Keratinocyte (primary cell): ENCODE data around the gene SKI. TPM values are rescaled to one million over a fixed set of nuclear protein-coding genes. Genes with fewer than 3 reads are reported as not detected.

ENCODE experiments used
- DNase-seq: peaks from one replicate; pipeline ENCODE4 v3.0.0-alpha.2; 2011; ENCODE audit warnings: low read depth, missing footprints, low spot score
- FAIRE-seq: peaks from 2 replicates; lab custom pipeline; 2011; peaks lifted over from hg19 to GRCh38; lab: Jason Lieb, UNC
- H2AFZ ChIP-seq: 2 replicates; pipeline ENCODE4 v1.6.0; 2012; ENCODE audit warnings: low read length, control low read depth, inconsistent platforms; ENCODE audit not compliant: control insufficient read depth
- H3K27ac ChIP-seq: 2 replicates; pipeline ENCODE4 v1.5.1; 2011; ENCODE audit warnings: low read length; ENCODE audit not compliant: control insufficient read depth, insufficient read depth
- H3K27me3 ChIP-seq: 3 replicates; pipeline ENCODE4 v1.6.0; 2011; ENCODE audit warnings: low read length; ENCODE audit not compliant: control insufficient read depth, insufficient read depth; ENCODE audit errors: extremely low read depth
- H3K36me3 ChIP-seq, 2 experiments: 2 replicates in 1 of 2; 3 replicates in 1 of 2; pipeline ENCODE4 v1.5.1; 2011; ENCODE audit warnings: low read length in 2 of 2, mild to moderate bottlenecking in 1 of 2; ENCODE audit not compliant: control insufficient read depth in 2 of 2, insufficient read depth in 2 of 2; ENCODE audit errors: extremely low read depth in 1 of 2
- H3K4me1 ChIP-seq: 3 replicates; pipeline ENCODE4 v1.5.1; 2011; ENCODE audit warnings: low read length; ENCODE audit not compliant: control insufficient read depth, insufficient read depth; ENCODE audit errors: extremely low read depth
- H3K4me2 ChIP-seq: 3 replicates; pipeline ENCODE4 v1.6.0; 2011; ENCODE audit warnings: low read depth, low read length; ENCODE audit not compliant: control insufficient read depth, insufficient read depth; ENCODE audit errors: extremely low read depth
- H3K4me3 ChIP-seq, 3 experiments: fragments of 200-600 bp in 1 of 3; sonication (generic) in 1 of 3; 2 replicates in 2 of 3; 3 replicates in 1 of 3; pipeline ENCODE4 v1.5.1; 2011 to 2016; ENCODE audit warnings: low read length in 3 of 3, mild to moderate bottlenecking in 3 of 3, control low read depth in 2 of 3, inconsistent platforms in 1 of 3, low read depth in 1 of 3, mixed read lengths in 1 of 3, mixed run types in 1 of 3, moderate library complexity in 1 of 3; ENCODE audit not compliant: control insufficient read depth in 2 of 3, insufficient read depth in 2 of 3; ENCODE audit errors: extremely low read depth in 1 of 3
- H3K79me2 ChIP-seq: 2 replicates; pipeline ENCODE4 v1.6.0; 2012; ENCODE audit warnings: low read length; ENCODE audit not compliant: control insufficient read depth, insufficient read depth
- H3K9ac ChIP-seq: 3 replicates; pipeline ENCODE4 v1.6.0; 2011; ENCODE audit warnings: low read length; ENCODE audit not compliant: control insufficient read depth, insufficient read depth; ENCODE audit errors: extremely low read depth
- H3K9me1 ChIP-seq: 3 replicates; pipeline ENCODE4 v1.6.0; 2011; ENCODE audit warnings: low read length; ENCODE audit not compliant: control insufficient read depth, insufficient read depth; ENCODE audit errors: extremely low read depth
- H3K9me3 ChIP-seq: 2 replicates; pipeline ENCODE4 v1.5.1; 2012; ENCODE audit warnings: low read depth, low read length; ENCODE audit not compliant: control insufficient read depth
- H4K20me1 ChIP-seq: 3 replicates; pipeline ENCODE4 v1.6.0; 2011; ENCODE audit warnings: low read length; ENCODE audit not compliant: control insufficient read depth, insufficient read depth; ENCODE audit errors: extremely low read depth
- CTCF ChIP-seq, 3 experiments: IDR thresholded peaks in 1 of 3; conservative IDR thresholded peaks in 1 of 3; optimal IDR thresholded peaks in 1 of 3; 2 replicates in 2 of 3; 3 replicates in 1 of 3; pipeline versions ENCODE3 to v1.5.1; 2011; ENCODE audit warnings: low read length in 3 of 3, mild to moderate bottlenecking in 3 of 3, moderate library complexity in 2 of 3, control low read depth in 1 of 3, inconsistent platforms in 1 of 3; ENCODE audit not compliant: insufficient read depth in 2 of 3; ENCODE audit errors: extremely low read depth in 1 of 3
- EZH2 ChIP-seq: IDR thresholded peaks from one replicate; pipeline ENCODE4 v1.6.1; 2012; ENCODE audit warnings: inconsistent platforms, mild to moderate bottlenecking, low read length, moderate library complexity
- dilution Hi-C: fragments of 300-500 bp; cut with MboI; formaldehyde crosslinking; loops from one replicate; pipeline ENCODE4 v1.7.0; 2020; ENCODE audit warnings: low sequenced_read_pairs; ENCODE audit not compliant: extremely low pct_ligation_motif_present
- polyA plus RNA-seq, 5 experiments: library from polyadenylated mRNA; depleted of rRNA in 3 of 5; stranded (reverse) in 3 of 5; stranded (forward) in 1 of 5; unstranded in 1 of 5; fragments of >200 nt; gene quantifications; 1 replicate in 1 of 5; 2 replicates in 3 of 5; 3 replicates in 1 of 5; pipeline versions ENCODE4 v1.2.1 to v1.2.3, GENCODE V29; 2011 to 2012; ENCODE audit warnings: missing spikeins in 2 of 5, low read depth in 1 of 5, low replicate concordance in 1 of 5

SKI gene
- polyA plus RNA-seq, 1 donor (not counting 4 experiments of a cell fraction or from before 2014, with no cell fraction given): 4.8 TPM

GRCh38 chr1:2336499-2336898, 108.4 kb downstream of the SKI start:
- H4K20me1 ChIP-seq: no peaks in the 10 kb centered on the region
- H3K4me1 ChIP-seq: peaks cover 13% of the 10 kb centered on the region
- H3K27ac ChIP-seq: no peak overlapping the region
- H3K4me3 ChIP-seq: no peak overlapping the region
- no peak overlapping the region for H3K9ac ChIP-seq
- no peak overlapping the region for H3K4me2 ChIP-seq
- H3K27me3 ChIP-seq: peaks cover 7% of the 10 kb centered on the region
- no peaks in the 10 kb centered on the region for H3K9me1 ChIP-seq
- FAIRE-seq (no peak), DNase-seq (no peak)
- dilution Hi-C loops: no loop called here
- no peaks in the 10 kb centered on the region for H3K9me3 ChIP-seq
- TF ChIP-seq EZH2: no peak
- TF ChIP-seq CTCF (optimal IDR thresholded peaks at IDR 0.05 in 1 of 3, IDR thresholded peaks at IDR 0.05 in 1 of 3, conservative IDR thresholded peaks at IDR 0.05 in 1 of 3; ENCODE audit: extremely low read depth in 1 of 3, insufficient read depth in 2 of 3, low read length in 3 of 3): no peak
- H3K36me3 ChIP-seq: no peaks in the 10 kb centered on the region
- H3K79me2 ChIP-seq: no peaks in the 10 kb centered on the region
- no peak overlapping the region for H2AFZ ChIP-seq

DNA sequence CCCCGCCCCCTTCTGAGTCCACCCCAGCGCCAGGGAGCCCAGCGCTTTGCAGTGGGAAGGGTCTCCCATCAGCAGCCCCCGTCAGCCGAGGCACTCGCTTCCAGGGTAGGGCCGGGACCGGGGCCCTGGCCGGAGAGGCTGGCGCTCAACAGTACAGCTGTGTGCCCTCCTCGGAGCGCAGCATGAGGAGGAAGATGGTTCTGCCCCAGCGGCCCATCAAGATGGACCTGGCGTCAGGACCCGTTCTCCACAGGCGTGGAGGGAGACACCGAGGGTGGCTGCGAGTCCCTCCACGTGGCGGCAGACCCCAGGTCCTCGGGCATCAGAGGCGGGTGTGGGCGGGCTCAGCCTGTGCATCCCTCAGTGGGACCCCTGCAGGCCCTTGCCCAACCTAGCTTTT, 109.0 kb downstream of the SKI start:
- Histone ChIP-seq H3K27ac (no peak overlapping the region), H3K36me3 (no peaks in the 10 kb centered on the region), H3K9me1 (no peaks in the 10 kb centered on the region), H3K9me3 (no peaks in the 10 kb centered on the region), H3K79me2 (no peaks in the 10 kb centered on the region), H3K9ac (no peak overlapping the region), H3K4me2 (no peak overlapping the region), H3K4me1 (peaks cover 13% of the 10 kb centered on the region), H2AFZ (no peak overlapping the region), H3K4me3 (no peak overlapping the region), H3K27me3 (peaks cover 3% of the 10 kb centered on the region), H4K20me1 (no peaks in the 10 kb centered on the region)
- DNase-seq (no peak), FAIRE-seq (no peak)
- dilution Hi-C loops: no loop called here
- TF ChIP-seq EZH2 (no peak), CTCF (optimal IDR thresholded peaks at IDR 0.05 in 1 of 3, IDR thresholded peaks at IDR 0.05 in 1 of 3, conservative IDR thresholded peaks at IDR 0.05 in 1 of 3; ENCODE audit: extremely low read depth in 1 of 3, insufficient read depth in 2 of 3, low read length in 3 of 3) (no peak)
